Activated CD8-positive, alpha-beta memory T cell treated with anti-CD3 and anti-CD28 coated beads, Interleukin-2, amount 50 U/mL, for 24 hours (primary cell): ENCODE results near the gene ITGB3.

Source experiments
- DNase-seq: peaks from one replicate; pipeline ENCODE4 v3.0.0-alpha.2; 2020; ENCODE audit errors: extremely low read depth

Gene ITGB3

DNA sequence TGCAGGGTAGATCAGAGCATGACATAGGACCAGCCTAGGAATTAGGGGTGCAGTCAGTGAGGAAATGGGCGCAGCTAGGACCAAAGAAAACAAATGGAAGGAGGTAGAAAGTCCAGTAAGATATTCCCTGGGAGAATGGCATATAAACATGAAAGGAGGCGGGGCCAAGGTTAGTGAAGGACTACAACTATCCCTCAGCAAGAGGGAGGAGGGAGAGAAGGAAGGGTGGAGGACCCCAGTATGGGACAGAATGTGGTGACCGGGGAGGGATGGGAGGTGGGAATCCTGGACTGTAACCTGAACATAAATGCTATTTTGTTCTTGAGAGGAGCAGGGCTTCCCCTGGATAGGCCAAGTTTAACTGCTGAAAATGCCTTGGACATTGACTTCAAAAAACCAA lies 22.8 kb downstream of the ITGB3 start:
- DNase-seq, result no peak

DNA sequence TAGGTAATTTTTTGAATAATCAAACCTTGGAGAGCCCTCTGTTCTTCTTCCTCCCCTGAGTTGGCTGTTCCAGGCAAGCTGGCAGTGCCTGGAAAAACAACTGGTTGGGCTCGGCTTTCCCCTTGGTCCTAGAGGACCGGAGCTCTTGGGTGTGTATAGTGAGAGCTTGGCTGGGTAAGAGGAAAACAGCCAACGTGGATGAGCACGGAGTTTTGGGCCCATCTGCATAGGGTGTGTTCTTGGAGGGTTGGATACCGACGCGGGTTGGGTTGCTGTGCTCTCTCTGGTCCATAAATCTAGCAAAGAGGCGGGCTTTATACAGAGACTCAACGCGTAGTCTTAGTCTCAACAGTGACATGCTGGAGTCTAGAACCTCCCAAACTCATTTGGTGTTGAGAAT lies 23.2 kb downstream of the ITGB3 start:
- DNase-seq, result no peak

- DNase-seq, result no peak
Measured at GRCh38 chr17:47277921-47278320, 24.3 kb downstream of the ITGB3 start.

- DNase-seq, result no peak
Measured at GRCh38 chr17:47278561-47278960, 24.9 kb downstream of the ITGB3 start.

DNA sequence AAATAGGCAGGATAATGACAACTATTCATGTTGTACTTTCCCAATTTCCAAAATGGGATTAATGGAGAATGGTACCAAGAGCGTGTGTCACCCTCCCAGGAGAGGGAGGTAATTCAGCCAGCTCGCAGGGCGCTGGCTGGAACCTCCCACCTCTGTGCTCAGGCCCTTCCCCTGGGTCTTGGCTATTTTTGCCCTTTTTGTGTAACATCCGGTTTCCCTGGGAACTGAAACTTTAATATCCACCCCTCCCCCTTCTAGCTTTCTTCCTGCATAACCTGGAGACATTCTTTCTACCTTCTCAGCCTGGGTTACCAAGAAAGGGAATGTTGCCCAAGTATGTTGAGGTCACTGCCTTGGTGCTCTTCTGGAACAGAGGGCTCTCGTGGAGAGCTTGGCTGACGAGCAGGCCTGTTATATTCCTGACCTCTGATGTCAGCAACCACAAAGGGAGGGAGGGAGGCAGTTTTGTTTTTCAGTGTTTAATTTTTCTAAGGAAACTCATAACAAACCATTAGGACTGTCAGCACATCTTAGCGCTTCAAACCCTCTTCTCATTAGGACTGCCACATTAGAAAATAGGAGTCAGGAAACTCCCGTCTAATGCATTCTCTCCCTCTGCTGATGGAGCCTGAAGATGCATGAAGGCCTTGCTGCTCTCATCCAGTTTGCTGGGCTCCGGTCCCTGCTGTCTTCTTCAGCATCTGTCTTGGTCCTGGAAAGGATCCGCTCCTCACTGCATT lies 25.6 kb downstream of the ITGB3 start:
- no peak for DNase-seq

DNA sequence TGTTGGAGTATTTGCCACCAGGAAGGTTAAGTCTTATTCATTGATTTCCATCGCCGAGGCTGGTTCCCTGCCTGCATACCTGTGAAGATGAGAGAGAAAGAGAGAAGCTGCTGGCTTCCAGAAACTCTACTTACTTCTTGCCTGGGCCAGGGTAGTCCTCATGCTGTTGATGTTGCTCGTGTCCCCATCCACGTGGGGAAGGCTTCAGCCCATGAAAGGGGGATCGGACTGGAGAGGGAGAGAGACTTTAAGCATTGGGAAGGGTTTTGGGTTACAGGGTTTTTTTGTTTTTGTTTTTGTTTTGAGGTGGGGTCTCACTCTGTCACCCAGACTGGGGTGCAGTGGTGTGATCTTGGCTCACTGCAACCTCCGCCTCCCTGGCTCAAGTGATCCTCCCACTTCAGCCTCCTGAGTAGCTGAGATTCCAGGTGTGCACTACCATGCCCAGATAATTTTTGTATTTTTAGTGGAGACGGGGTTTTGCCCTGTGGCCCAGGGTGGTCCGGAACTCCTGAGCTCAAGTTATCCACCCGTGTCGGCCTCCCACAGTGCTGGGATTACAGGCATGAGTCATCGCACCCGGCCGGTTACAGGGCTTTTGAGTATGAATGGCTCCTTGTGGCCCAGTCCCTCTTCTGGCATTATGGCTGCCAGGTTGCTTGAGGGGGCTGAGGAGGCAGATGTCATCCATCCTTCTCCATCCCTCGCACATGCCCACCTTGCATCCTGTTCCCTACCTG lies 26.6 kb downstream of the ITGB3 start:
- DNase-seq, result no peak

GRCh38 chr17:47281216-47281615 lies 27.6 kb downstream of the ITGB3 start:
- DNase-seq, result no peak

- no peak for DNase-seq
Measured at GRCh38 chr17:47285003-47285402, 31.4 kb downstream of the ITGB3 start.

GRCh38 chr17:47286198-47286914 lies 32.7 kb downstream of the ITGB3 start:
- DNase-seq, result no peak

DNA sequence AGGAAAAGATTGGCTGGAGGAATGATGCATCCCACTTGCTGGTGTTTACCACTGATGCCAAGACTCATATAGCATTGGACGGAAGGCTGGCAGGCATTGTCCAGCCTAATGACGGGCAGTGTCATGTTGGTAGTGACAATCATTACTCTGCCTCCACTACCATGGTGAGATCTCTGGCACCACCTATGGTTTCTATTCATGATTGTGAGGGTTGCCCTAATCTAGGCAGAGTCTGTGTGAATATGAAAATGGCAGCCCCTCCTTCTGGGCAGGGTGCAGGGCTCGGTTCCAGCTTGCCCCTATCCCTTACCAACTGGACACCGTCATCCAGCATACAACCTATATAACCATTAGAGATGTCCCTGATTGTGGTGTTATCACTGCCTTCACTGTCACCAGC lies 33.4 kb downstream of the ITGB3 start:
- no peak for DNase-seq

DNA sequence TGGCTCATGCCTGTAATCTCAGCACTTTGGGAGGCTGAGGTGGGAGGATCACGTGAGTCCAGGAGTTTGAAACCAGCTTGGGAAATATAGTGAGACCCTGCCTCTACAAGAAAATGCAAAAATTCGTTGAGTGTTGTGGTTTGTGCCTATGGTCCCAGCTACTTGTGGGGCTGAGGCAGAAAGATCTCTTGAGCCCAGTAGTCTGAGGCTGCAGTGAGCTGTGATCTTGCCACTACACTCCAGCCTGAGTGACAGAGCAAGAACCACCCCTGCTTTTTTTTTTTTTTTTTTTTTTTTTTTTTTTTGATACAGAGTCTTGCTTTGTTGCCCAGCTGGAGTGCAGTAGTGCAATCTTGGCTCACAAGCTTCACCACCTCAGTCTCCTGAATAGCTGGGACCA lies 34.0 kb downstream of the ITGB3 start:
- no peak for DNase-seq

GRCh38 chr17:47288531-47289116 lies 35.0 kb downstream of the ITGB3 start:
- no peak for DNase-seq

DNA sequence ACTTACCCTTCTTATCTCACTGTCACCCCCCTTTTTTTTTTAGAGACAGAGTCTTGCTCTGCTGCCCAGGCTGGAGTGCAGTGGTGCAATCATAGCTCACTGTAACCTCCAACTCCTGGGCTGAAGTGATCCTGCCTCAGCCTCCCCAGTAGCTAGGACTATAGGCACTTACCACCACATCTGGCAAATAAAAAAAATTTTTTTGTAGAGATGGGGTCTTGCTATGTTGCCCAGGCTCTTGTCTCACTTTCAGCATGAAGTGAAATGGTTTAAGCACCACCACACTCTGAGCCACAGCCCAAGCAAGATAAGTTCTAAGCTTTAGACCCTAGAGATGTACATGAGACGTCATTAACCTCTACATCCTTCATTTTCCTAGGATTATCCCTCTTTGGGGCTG lies 35.7 kb downstream of the ITGB3 start:
- DNase-seq, result no peak

- DNase-seq, result no peak
Measured at GRCh38 chr17:47290870-47291241, 37.2 kb downstream of the ITGB3 start.

DNA sequence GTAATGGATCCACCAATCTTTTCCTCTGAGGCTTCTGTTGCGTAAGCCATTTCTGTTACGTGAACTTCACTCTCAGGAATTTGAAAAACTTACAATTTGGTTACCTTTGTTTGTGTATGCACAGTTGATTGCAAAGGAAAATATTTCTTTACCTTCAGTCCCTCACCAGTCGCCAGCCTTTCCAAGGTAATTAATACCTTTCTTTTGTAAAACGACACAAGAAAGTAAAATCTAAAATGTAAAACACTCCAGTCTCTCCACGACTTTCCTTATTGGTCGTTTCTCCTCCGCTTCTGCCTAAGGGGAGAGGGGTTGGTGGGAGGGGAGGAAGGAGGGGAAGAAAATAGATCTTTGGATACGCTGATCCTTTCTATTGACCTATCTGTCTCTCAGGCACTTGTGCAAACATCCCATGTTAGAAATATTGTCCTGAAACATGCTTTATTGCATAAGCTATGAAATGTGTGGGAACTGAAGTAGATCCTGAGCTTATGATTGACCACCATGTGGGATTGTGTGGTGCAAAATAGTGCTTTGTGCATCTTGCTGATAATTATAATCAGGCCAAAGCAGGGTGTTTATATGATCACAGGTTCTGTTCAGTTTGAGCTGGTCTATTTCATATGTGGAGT lies 37.7 kb downstream of the ITGB3 start:
- no peak for DNase-seq

GRCh38 chr17:47292206-47292605 lies 38.6 kb downstream of the ITGB3 start:
- no peak for DNase-seq

GRCh38 chr17:47295037-47295873 lies 41.6 kb downstream of the ITGB3 start:
- no peak for DNase-seq

DNA sequence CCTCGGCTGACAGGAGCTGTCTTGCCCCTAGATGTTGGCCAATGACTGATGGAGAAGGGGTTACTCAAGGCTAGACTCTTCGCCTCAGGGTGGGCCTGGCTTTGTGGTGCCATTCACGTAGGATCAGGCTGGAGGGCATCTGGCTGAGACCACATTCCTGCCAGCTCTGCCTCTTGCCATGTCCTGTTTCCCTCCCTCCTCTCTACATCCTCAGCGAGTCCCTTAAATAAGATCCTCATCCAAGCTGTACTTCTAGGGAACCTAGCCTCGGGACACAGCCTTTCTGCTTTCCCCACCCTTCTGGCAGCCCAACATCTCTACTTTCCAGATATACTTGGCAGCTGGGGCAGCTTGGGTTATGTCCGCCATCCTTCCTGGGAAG lies 42.2 kb downstream of the ITGB3 start:
- no peak for DNase-seq

- no peak for DNase-seq
Measured at GRCh38 chr17:47297661-47298400, 44.2 kb downstream of the ITGB3 start.

- no peak for DNase-seq
Measured at GRCh38 chr17:47298712-47299111, 45.1 kb downstream of the ITGB3 start.
